GM10248 (cell line): Measurements from ENCODE around the gene RTP2.

Source experiments
- CTCF ChIA-PET: fragments of 300-600 bp; sonication (Branson Sonifier 250); formaldehyde crosslinking; extraction: SDS; loops from one replicate; lab custom pipeline; 2021; ENCODE audit warnings: antibody characterized with exemption; lab: Yijun Ruan, JAX
- POLR2A ChIA-PET: fragments of 350-650 bp; sonication (Branson Sonifier 250); formaldehyde crosslinking; extraction: SDS; loops from one replicate; lab custom pipeline; 2020; ENCODE audit warnings: antibody characterized with exemption; lab: Yijun Ruan, JAX
- DNase-seq: peaks from one replicate; pipeline ENCODE4 v3.0.0; 2012; ENCODE audit errors: extremely low spot score
- CTCF ChIP-seq: IDR thresholded peaks from 2 replicates; pipeline ENCODE4 v1.5.1; 2012; ENCODE audit warnings: mild to moderate bottlenecking, low read depth; ENCODE audit errors: extremely low read depth, missing control alignments, control extremely low read depth

RTP2 gene

DNA sequence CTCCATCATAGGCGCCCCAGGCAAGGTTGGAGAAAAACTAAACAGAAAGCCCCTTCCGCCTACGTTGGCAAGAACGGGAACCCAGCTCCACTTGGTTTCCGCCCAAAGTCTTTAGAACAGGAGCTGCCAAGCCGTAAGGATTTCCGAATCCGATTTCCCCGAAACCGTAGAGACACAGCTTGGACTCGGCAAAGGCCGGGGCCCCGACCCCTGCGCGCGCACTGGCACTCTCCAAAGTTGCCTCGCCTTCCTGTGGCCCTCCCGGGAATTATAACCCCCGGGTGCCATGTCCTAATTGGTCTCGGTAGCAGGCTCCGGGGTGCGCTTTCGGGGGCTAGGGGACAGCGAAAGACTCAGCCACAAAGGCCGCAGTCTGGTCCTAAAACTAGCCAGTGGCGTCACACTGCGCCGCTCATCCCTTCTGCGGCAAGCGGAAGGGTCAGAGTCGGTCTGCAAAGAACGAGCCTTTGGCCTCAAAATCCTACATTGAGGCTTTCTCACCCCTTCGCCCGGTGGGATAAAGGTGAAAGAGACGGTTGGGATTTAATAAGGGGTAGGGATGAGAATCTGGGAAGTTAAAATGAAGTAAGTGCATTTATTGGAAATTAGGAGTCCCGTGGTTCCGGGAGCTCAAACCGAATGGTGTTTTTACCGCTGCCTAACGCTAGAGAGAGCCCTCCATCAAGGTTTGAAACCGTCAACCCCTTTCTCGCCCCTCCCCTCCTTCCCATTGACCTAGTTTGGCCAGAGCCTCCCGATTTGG, 36.2 kb upstream of the RTP2 start:
- TF ChIP-seq CTCF: peak; percentile 71
- ChIA-PET POLR2A (no interaction called here), CTCF (interaction anchor here (0.6 to 11.9 kb wide), 50 partner anchors 8 to 1535 kb away, joined by 3 to 530 read pairs (median 4); no protein-coding TSS in a partner anchor)
- peak; percentile 81 for DNase-seq

- CTCF ChIA-PET: interaction anchor here (1.0 to 11.9 kb wide), 24 partner anchors 8 to 1411 kb away, joined by 3 to 530 read pairs (median 6); no protein-coding TSS in a partner anchor
These were observed 35.6 kb upstream of the RTP2 start for GRCh38 chr3:187738071-187738330.

DNA sequence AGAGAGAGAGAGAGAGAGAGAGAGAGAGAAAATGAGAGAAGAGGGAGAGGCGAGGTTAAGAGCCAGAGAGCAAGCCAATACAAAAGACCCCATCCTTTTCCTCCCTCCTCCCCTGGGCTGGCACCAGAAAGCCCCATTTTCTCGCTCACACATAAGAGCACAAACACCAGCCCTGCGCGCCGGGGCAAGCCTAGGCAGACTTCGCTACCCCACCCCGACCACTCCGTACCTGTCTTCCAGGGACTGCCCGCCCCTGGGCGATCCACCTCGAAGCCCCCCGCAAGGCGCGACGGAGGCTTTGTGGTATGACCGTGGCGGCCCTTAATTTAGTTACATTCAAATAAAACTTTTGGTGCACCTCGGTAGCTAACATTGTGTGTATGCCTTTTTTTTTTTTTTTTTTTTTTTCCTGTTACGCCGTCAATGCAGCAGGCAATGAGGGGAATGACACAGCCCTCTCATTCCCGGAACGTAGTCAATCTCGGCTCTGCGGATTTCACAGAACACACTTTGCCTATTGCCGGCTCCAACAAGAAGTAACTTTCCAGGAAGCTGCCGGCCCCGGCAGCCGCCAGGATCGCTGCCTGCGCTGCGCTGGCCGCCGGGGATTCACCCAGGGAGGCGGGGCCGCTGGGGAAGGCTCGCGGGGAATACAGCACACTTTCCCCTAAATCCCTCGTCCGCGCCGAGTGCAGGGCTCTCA, 35.2 kb upstream of the RTP2 start:
- POLR2A ChIA-PET: interaction anchor here (0.6 to 0.7 kb wide), 2 partner anchors 32 to 978 kb away, joined by 4 to 5 read pairs; no protein-coding TSS in a partner anchor
- CTCF ChIA-PET: interaction anchor here (0.8 to 11.9 kb wide), 21 partner anchors 7 to 1411 kb away, joined by 3 to 530 read pairs (median 6); partner anchors contain the start of gene BCL6
- DNase-seq: no peak

More at GRCh38 chr3:187738071-187738330, 35.6 kb upstream of the RTP2 start:
- POLR2A ChIA-PET: no interaction called here
- TF ChIP-seq CTCF: no peak
- no peak for DNase-seq

GRCh38 chr3:187737006-187737367, 34.6 kb upstream of the RTP2 start:
- POLR2A ChIA-PET: interaction anchor here (0.6 to 0.7 kb wide), 2 partner anchors 32 to 978 kb away, joined by 4 to 5 read pairs; no protein-coding TSS in a partner anchor
- CTCF ChIA-PET: interaction anchor here (0.8 to 11.9 kb wide), 8 partner anchors 9 to 1412 kb away, joined by 3 to 530 read pairs (median 6); partner anchors contain the start of gene BCL6
- DNase-seq: no peak
- no peak for TF ChIP-seq CTCF

More for the DNA sequence above, 35.2 kb upstream of the RTP2 start:
- no peak for TF ChIP-seq CTCF

DNA sequence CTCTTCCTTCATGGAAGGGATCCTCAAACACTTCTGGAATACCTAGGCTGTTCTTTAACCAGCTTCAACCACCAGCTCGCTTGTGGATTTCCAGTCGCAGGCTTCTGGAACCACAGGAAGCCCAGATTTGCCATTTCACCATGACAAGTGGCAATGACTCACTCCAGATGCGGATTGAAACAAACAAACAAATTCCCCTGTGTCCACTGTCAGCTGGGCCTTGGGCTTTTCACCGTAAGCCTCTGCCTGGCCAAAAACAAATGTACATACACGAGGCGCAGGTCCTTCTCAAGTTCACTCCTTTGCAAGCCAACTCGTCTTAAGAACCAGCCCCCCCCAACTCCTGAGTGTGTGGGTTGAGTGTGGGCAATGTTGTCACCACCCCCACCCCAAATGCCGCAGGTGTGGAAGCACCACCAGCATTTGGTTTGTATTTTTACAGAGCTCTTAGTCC, 34.1 kb upstream of the RTP2 start:
- CTCF ChIA-PET: interaction anchor here (0.8 to 11.9 kb wide), 5 partner anchors 9 to 1410 kb away, joined by 3 to 530 read pairs (median 6); partner anchors contain the start of gene BCL6
- TF ChIP-seq CTCF: no peak
- POLR2A ChIA-PET: interaction anchor here (0.7 kb wide), 1 partner anchor 31 kb away, joined by 5 read pairs; no protein-coding TSS in a partner anchor
- DNase-seq: no peak

- ChIA-PET CTCF (interaction anchor here (1.0 to 11.9 kb wide), 5 partner anchors 9 to 1410 kb away, joined by 4 to 530 read pairs (median 6); partner anchors contain the start of gene BCL6), POLR2A (no interaction called here)
- no peak for DNase-seq
- TF ChIP-seq CTCF: no peak
These were observed 33.5 kb upstream of the RTP2 start for GRCh38 chr3:187735837-187736236.
